ENCODE measurements around the gene TBC1D12.

Gene TBC1D12

GRCh38 chr10:94425942-94426341, 23.6 kb downstream of the TBC1D12 start:
- Histone ChIP-seq H3K4me3 (ENCODE audit: low read depth, low read length) (no peak overlapping the region), H3K27me3 (ENCODE audit: control insufficient read depth, insufficient read depth, low read length) (no peaks in the 10 kb centered on the region), H3K9me3 (ENCODE audit: control insufficient read depth, insufficient read depth, low read length) (peaks cover 5% of the 10 kb centered on the region), H3K27ac (ENCODE audit: low read depth, low read length) (no peak overlapping the region), H3K9ac (ENCODE audit: low read depth, low read length) (no peak overlapping the region), H3K4me1 (ENCODE audit: control insufficient read depth, insufficient read depth, low read length) (no peaks in the 10 kb centered on the region), H3K36me3 (ENCODE audit: control insufficient read depth, insufficient read depth, low read length) (no peaks in the 10 kb centered on the region)

- Histone ChIP-seq H3K9me3 (ENCODE audit: control insufficient read depth, insufficient read depth, low read length) (peaks cover 5% of the 10 kb centered on the region), H3K27me3 (ENCODE audit: control insufficient read depth, insufficient read depth, low read length) (no peaks in the 10 kb centered on the region), H3K4me1 (ENCODE audit: control insufficient read depth, insufficient read depth, low read length) (no peaks in the 10 kb centered on the region), H3K27ac (ENCODE audit: low read depth, low read length) (no peak overlapping the region), H3K36me3 (ENCODE audit: control insufficient read depth, insufficient read depth, low read length) (no peaks in the 10 kb centered on the region), H3K4me3 (ENCODE audit: low read depth, low read length) (no peak overlapping the region), H3K9ac (ENCODE audit: low read depth, low read length) (no peak overlapping the region)
Measured at GRCh38 chr10:94427166-94427565, 24.8 kb downstream of the TBC1D12 start.

- no peak overlapping the region for H3K4me3 ChIP-seq (ENCODE audit: low read depth, low read length)
- no peaks in the 10 kb centered on the region for H3K4me1 ChIP-seq (ENCODE audit: control insufficient read depth, insufficient read depth, low read length)
Measured at GRCh38 chr10:94428766-94429707, 26.7 kb downstream of the TBC1D12 start.

GRCh38 chr10:94430701-94431100, 28.4 kb downstream of the TBC1D12 start:
- Histone ChIP-seq H3K9me3 (ENCODE audit: control insufficient read depth, insufficient read depth, low read length) (peaks cover 5% of the 10 kb centered on the region), H3K4me3 (ENCODE audit: low read depth, low read length) (no peak overlapping the region), H3K9ac (ENCODE audit: low read depth, low read length) (no peak overlapping the region), H3K27me3 (ENCODE audit: control insufficient read depth, insufficient read depth, low read length) (no peaks in the 10 kb centered on the region), H3K4me1 (ENCODE audit: control insufficient read depth, insufficient read depth, low read length) (no peaks in the 10 kb centered on the region), H3K27ac (ENCODE audit: low read depth, low read length) (no peak overlapping the region), H3K36me3 (ENCODE audit: control insufficient read depth, insufficient read depth, low read length) (no peaks in the 10 kb centered on the region)

More at GRCh38 chr10:94428766-94429707, 26.7 kb downstream of the TBC1D12 start:
- H3K36me3 ChIP-seq (ENCODE audit: control insufficient read depth, insufficient read depth, low read length), result no peaks in the 10 kb centered on the region
- no peak overlapping the region for H3K9ac ChIP-seq (ENCODE audit: low read depth, low read length)
- H3K27me3 ChIP-seq (ENCODE audit: control insufficient read depth, insufficient read depth, low read length), result no peaks in the 10 kb centered on the region
- H3K27ac ChIP-seq (ENCODE audit: low read depth, low read length), result no peak overlapping the region
- peaks cover 5% of the 10 kb centered on the region for H3K9me3 ChIP-seq (ENCODE audit: control insufficient read depth, insufficient read depth, low read length)

- no peak overlapping the region for H3K9ac ChIP-seq (ENCODE audit: low read depth, low read length)
- no peaks in the 10 kb centered on the region for H3K4me1 ChIP-seq (ENCODE audit: control insufficient read depth, insufficient read depth, low read length)
- no peaks in the 10 kb centered on the region for H3K27me3 ChIP-seq (ENCODE audit: control insufficient read depth, insufficient read depth, low read length)
- no peaks in the 10 kb centered on the region for H3K36me3 ChIP-seq (ENCODE audit: control insufficient read depth, insufficient read depth, low read length)
- no peak overlapping the region for H3K4me3 ChIP-seq (ENCODE audit: low read depth, low read length)
- H3K9me3 ChIP-seq (ENCODE audit: control insufficient read depth, insufficient read depth, low read length), result no peaks in the 10 kb centered on the region
- H3K27ac ChIP-seq (ENCODE audit: low read depth, low read length), result no peak overlapping the region
Measured at GRCh38 chr10:94432443-94432842, 30.1 kb downstream of the TBC1D12 start.

GRCh38 chr10:94439275-94439861, 37.0 kb downstream of the TBC1D12 start:
- no peak overlapping the region for H3K9ac ChIP-seq (ENCODE audit: low read depth, low read length)

GRCh38 chr10:94440096-94440495, 37.8 kb downstream of the TBC1D12 start:
- H3K27ac ChIP-seq (ENCODE audit: low read depth, low read length), result no peak overlapping the region
- no peak overlapping the region for H3K4me3 ChIP-seq (ENCODE audit: low read depth, low read length)
- H3K4me1 ChIP-seq (ENCODE audit: control insufficient read depth, insufficient read depth, low read length), result no peaks in the 10 kb centered on the region
- no peaks in the 10 kb centered on the region for H3K27me3 ChIP-seq (ENCODE audit: control insufficient read depth, insufficient read depth, low read length)
- H3K9ac ChIP-seq (ENCODE audit: low read depth, low read length), result no peak overlapping the region
- H3K36me3 ChIP-seq (ENCODE audit: control insufficient read depth, insufficient read depth, low read length), result no peaks in the 10 kb centered on the region
- no peaks in the 10 kb centered on the region for H3K9me3 ChIP-seq (ENCODE audit: control insufficient read depth, insufficient read depth, low read length)

More at GRCh38 chr10:94439275-94439861, 37.0 kb downstream of the TBC1D12 start:
- Histone ChIP-seq H3K36me3 (ENCODE audit: control insufficient read depth, insufficient read depth, low read length) (no peaks in the 10 kb centered on the region), H3K9me3 (ENCODE audit: control insufficient read depth, insufficient read depth, low read length) (no peaks in the 10 kb centered on the region), H3K4me1 (ENCODE audit: control insufficient read depth, insufficient read depth, low read length) (no peaks in the 10 kb centered on the region), H3K27me3 (ENCODE audit: control insufficient read depth, insufficient read depth, low read length) (no peaks in the 10 kb centered on the region), H3K4me3 (ENCODE audit: low read depth, low read length) (no peak overlapping the region), H3K27ac (ENCODE audit: low read depth, low read length) (no peak overlapping the region)

- no peak overlapping the region for H3K27ac ChIP-seq (ENCODE audit: low read depth, low read length)
- no peaks in the 10 kb centered on the region for H3K9me3 ChIP-seq (ENCODE audit: control insufficient read depth, insufficient read depth, low read length)
- H3K9ac ChIP-seq (ENCODE audit: low read depth, low read length), result no peak overlapping the region
- H3K36me3 ChIP-seq (ENCODE audit: control insufficient read depth, insufficient read depth, low read length), result no peaks in the 10 kb centered on the region
- no peaks in the 10 kb centered on the region for H3K27me3 ChIP-seq (ENCODE audit: control insufficient read depth, insufficient read depth, low read length)
- no peaks in the 10 kb centered on the region for H3K4me1 ChIP-seq (ENCODE audit: control insufficient read depth, insufficient read depth, low read length)
- H3K4me3 ChIP-seq (ENCODE audit: low read depth, low read length), result no peak overlapping the region
Measured at GRCh38 chr10:94443047-94443446, 40.7 kb downstream of the TBC1D12 start.

GRCh38 chr10:94443549-94443948, 41.2 kb downstream of the TBC1D12 start:
- Histone ChIP-seq H3K9me3 (ENCODE audit: control insufficient read depth, insufficient read depth, low read length) (no peaks in the 10 kb centered on the region), H3K27me3 (ENCODE audit: control insufficient read depth, insufficient read depth, low read length) (no peaks in the 10 kb centered on the region), H3K4me3 (ENCODE audit: low read depth, low read length) (no peak overlapping the region), H3K36me3 (ENCODE audit: control insufficient read depth, insufficient read depth, low read length) (no peaks in the 10 kb centered on the region), H3K9ac (ENCODE audit: low read depth, low read length) (no peak overlapping the region), H3K27ac (ENCODE audit: low read depth, low read length) (no peak overlapping the region), H3K4me1 (ENCODE audit: control insufficient read depth, insufficient read depth, low read length) (no peaks in the 10 kb centered on the region)

- Histone ChIP-seq H3K4me3 (ENCODE audit: low read depth, low read length) (no peak overlapping the region), H3K27me3 (ENCODE audit: control insufficient read depth, insufficient read depth, low read length) (no peaks in the 10 kb centered on the region), H3K9me3 (ENCODE audit: control insufficient read depth, insufficient read depth, low read length) (no peaks in the 10 kb centered on the region), H3K4me1 (ENCODE audit: control insufficient read depth, insufficient read depth, low read length) (no peaks in the 10 kb centered on the region), H3K36me3 (ENCODE audit: control insufficient read depth, insufficient read depth, low read length) (no peaks in the 10 kb centered on the region), H3K27ac (ENCODE audit: low read depth, low read length) (no peak overlapping the region), H3K9ac (ENCODE audit: low read depth, low read length) (no peak overlapping the region)
Measured at GRCh38 chr10:94450782-94451181, 48.4 kb downstream of the TBC1D12 start.

GRCh38 chr10:94451883-94452519, 49.7 kb downstream of the TBC1D12 start:
- Histone ChIP-seq H3K4me3 (ENCODE audit: low read depth, low read length) (no peak overlapping the region), H3K27me3 (ENCODE audit: control insufficient read depth, insufficient read depth, low read length) (no peaks in the 10 kb centered on the region), H3K4me1 (ENCODE audit: control insufficient read depth, insufficient read depth, low read length) (no peaks in the 10 kb centered on the region), H3K9ac (ENCODE audit: low read depth, low read length) (no peak overlapping the region), H3K36me3 (ENCODE audit: control insufficient read depth, insufficient read depth, low read length) (no peaks in the 10 kb centered on the region), H3K27ac (ENCODE audit: low read depth, low read length) (no peak overlapping the region), H3K9me3 (ENCODE audit: control insufficient read depth, insufficient read depth, low read length) (no peaks in the 10 kb centered on the region)
